ENCODE results near the gene XPR1.

XPR1 gene

DNA sequence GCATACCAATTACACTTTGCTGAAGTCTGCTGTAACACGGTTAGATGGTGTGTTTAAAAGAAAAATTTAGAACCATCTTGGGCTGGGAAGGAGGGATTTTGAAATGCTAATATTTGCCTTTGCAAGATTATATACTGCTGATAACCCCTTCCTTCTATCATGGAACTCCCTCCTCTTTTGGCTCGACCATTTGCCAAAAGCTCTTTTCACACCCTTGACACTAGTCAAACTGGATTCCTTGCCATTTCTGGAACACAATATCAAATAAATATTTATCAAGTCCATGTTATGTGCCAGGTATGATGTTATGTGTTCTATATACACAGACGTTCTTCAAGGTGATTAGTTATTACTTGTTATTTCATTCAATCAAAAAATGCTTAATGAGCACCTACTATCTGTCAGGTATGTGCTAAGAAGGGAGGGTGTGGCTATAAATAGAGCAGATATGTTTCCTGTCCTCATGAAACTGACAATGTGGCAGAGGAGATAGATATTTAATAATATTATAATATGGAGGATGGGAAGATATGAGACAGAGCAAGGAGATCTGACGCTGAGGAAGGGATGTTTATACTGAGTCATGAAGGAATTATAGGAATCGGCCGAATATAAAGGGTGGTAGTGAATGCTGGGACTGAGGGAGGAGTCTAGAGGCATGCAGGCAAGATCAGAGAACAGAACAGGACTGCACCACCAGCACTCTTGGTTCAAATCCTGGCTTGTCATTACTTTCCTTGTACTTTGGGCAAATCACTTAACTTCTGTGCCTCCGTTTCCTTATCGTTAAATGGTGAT, 16.1 kb upstream of the XPR1 start:
- no peak for DNase-seq (ENCODE audit: low read depth)

DNA sequence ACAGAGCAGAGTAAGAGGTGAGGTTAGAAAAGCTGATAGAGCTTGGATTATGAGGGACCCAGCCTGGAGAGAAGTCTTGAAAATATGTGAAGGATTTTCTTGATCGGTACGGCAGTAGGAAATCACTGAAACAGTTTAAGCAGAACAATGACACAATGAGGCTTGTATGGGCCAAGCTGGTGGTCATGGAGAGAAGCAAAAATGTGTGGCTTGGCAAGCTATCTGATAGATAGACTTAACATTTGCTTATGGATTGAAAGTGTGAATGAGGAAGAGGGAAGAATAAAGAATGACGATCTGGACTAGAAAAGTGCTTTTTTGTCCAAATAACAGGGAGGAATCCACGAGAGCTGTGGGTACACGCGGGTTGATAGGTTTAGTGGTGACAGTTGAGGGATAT, 15.4 kb upstream of the XPR1 start:
- no peak for DNase-seq (ENCODE audit: low read depth)

DNA sequence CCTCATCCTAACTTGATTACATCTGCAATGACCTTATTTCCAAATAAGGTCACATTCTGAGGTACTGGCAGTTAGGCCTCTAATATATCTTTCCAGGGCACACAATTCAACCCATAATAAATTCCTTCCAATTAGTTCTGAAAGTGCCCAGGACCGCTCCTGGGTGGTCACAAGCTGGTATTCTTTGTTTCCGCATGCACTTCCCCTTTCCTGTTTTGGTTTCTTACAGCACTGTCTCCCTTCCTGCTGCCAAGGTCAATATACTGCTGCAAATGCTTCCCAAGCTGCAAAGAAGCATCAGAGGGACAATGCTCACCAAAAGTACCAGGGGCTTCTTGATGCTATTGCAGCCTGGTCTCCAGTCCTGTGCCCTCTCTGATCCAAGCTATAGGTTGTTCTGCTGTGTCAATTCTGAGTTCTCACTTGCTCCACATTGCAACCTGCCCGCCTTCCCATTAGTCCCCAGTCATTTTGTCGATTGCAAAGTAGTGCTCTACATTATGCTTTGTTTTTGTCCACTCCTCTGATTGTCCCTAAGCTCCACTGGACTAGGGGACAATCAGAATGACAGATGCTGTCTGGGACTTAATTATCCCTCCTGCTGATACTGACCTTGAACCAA, 13.9 kb upstream of the XPR1 start:
- no peak for DNase-seq (ENCODE audit: low read depth)

DNA sequence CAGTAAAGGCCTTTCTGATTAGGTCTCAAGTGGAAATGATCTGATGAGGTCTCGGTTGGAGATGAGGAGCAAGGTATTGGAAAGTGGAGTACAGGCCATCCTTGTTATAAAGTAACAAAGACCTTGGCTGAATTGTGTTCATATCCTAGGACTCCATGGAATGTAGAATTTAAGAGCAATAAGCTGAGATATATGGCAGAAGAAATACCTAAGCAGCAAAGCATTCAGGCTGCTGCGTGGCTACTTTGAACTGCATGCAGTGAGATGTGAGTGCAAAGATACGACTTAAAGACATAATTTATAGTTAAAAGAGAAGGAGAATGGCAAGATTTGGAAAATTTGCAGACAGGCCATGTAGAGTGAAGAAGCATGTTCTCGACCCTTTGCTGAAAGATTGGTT, 11.2 kb upstream of the XPR1 start:
- DNase-seq (ENCODE audit: low read depth) = no peak

GRCh38 chr1:180622658-180623508, 8.9 kb upstream of the XPR1 start:
- no peak for DNase-seq (ENCODE audit: low read depth)

DNA sequence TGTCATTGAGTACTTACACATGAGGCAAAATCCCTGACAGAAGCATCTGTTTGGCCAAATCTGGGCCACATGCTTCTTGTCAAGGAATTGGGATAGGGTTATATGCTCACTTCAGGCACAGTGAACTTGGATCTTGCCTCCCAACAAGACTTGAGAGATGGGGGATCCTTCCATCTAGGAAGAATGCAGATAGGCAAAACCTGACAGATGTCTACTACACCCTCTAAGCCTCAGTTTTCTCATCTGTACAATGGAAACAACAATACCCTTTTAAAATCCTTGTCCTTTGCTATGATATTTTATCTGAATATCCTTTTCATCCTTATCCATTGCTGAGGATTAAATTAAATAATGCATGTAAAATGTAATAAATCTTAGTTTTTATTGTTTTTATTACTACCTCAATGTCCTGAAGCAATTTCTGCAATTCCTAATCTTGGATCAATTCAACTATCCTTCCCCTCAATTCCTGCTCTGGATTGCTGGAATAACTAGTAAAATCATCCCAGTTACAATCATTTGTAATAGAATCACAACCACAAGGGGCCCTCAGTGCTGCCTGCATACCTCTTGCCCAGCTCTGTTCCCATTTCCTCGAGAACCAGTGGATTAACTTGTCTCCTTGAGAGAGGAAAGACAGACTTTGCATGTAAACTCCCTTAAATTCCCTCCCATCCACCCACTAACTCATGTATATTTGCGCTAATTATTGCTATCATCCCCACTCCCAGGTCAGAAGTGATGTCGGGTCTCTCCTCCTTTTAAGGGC, 8.1 kb upstream of the XPR1 start:
- DNase-seq (ENCODE audit: low read depth) = no peak

GRCh38 chr1:180626711-180627110, 5.1 kb upstream of the XPR1 start:
- no peak for DNase-seq (ENCODE audit: low read depth)

GRCh38 chr1:180627411-180627810, 4.4 kb upstream of the XPR1 start:
- DNase-seq (ENCODE audit: low read depth) = no peak

- no peak for DNase-seq (ENCODE audit: low read depth)
These were observed 3.2 kb upstream of the XPR1 start for GRCh38 chr1:180628646-180629045.

DNA sequence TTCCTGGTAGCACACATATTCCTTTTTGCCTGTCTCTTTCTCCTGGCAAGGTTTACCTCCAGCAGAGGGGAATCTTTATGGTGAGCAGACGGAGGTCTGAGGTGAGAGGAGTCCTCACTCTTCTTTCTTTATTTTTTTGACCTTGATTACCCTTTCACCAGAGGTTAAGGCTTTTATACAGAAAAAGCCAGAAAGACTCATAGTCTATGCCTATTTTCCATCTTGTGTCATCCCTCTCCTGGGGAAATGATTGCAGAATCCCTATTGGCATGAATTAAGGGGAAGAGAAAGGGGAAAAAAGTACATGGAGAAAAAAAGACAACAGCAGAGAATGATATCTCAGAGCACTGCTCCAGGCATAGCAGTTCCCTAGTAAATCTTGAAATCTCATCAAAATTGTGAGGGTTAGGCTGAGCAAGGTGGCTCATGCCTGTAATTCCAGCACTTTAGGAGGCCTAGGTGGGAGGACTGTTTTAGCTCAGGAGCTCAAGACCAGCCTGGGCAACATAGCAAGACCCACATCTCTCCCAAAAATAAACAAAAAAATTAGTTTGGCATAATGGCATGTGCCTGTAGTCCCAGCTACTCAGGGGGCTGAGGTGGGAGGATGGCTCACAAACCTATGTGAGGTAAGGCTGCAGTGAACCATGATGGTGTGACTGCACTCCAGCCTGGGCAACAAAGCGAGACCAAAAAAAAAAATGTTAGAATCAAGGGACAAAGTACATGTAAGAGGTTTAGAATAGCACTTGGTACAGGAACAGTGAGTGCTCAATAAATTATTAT, 1.2 kb upstream of the XPR1 start:
- no peak for DNase-seq (ENCODE audit: low read depth)

DNA sequence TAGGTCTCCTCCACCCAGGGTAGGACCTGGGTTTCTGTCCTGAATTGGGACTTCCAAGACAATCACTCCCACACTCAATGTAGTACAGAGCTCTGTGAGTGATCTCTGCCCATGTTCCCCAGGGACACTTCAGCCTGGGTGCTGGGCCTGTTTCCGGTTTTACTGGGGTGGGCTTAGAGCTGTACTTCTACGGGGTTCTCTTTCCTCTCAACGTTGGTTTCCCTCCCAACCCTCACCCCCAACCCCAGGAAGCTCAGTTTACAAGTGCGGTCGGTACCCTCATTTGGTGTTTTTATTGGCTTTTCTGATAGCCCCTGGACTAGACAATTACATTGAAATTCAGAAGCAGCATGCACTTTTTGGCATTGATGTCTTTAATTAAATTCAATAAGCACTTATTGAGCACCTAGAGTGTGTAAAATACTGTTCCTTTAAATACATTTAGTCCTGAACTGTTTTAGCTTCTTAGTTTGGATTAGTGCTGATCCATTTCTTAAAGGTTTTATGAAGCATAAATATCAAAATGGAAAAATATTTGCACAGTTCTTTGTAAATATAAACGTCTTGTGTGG, 542 bp upstream of the XPR1 start:
- DNase-seq (ENCODE audit: low read depth) = no peak

GRCh38 chr1:180632326-180633056, 669 bp downstream of the XPR1 start:
- DNase-seq (ENCODE audit: low read depth) = peak; percentile 53

- no peak for DNase-seq (ENCODE audit: low read depth)
These were observed 1.5 kb downstream of the XPR1 start for GRCh38 chr1:180633057-180634056.

DNA sequence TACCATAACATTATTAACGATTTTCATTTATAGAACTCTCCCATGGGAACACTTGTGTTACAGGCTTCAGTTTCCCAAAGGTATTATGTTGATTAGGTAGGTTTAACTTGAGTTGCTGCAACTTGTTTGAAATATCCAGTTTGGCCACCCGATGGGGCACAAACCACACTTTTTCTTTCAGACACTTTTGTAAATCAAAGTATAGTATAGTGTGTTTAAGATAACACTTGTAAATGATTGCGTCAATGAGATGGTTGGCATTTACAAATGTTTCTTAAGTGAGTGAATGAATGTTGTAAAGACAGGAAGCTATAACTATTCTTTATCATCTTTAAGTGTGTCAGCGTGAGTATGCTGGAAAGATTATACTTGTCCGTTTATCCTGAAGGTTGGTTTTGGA, 4.3 kb downstream of the XPR1 start:
- no peak for DNase-seq (ENCODE audit: low read depth)

DNA sequence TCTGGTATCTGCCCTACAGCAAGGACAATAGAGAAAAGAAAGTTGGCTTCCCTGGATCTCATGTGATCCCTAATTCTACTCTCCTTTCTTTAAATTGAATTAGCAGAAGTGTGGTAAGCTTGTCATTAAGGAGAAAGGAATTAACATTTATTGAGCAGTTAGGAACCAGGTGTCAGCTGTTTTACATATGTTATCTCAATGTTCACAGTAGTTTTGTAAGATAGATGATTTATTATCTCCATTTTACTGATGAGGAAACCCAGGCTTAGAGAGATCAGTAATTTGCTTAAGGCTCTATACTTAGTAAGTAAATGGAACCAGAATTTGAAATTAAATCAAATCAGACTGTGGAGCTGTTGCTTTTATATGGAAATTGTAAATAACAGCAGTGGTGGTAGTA, 8.0 kb downstream of the XPR1 start:
- no peak for DNase-seq (ENCODE audit: low read depth)

DNA sequence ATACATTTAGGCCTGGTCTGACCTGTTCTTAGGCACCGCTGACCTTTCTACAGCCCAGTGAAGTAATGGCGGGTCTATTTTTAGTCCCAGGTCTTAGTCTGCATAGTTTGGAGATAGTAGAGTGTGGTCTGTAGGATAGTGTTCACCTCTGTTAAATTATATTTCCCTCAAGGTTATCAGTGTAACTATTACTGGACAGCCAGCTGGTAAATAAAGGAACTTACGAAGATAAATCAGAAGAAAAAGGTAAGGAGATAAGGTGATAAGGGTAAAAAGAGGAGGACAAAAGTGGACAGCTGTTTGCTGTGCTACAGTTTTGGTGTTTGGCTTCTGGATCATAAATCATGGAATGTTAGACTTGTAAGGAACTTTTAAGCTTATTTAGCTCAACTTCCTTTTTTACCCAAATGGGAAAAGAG, 8.7 kb downstream of the XPR1 start:
- no peak for DNase-seq (ENCODE audit: low read depth)

DNA sequence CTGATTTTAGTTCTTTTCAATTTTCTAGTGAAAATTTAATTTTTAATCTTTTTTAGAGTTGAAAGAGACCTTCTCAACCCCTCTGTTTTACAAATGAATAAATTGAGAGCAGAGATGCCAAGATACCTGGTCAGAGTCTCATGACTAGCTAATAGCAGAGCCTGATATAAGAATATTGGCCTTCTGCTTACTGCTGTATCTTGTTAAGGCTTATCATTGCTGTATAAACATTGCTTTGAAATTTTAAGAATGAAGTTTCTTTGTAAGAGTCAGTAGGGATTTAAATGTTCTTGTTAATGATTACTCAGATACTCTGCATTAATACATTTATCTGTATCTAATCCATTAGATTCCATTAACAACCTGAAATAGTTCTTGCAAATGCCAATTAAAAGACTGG, 9.8 kb downstream of the XPR1 start:
- DNase-seq (ENCODE audit: low read depth) = no peak

DNA sequence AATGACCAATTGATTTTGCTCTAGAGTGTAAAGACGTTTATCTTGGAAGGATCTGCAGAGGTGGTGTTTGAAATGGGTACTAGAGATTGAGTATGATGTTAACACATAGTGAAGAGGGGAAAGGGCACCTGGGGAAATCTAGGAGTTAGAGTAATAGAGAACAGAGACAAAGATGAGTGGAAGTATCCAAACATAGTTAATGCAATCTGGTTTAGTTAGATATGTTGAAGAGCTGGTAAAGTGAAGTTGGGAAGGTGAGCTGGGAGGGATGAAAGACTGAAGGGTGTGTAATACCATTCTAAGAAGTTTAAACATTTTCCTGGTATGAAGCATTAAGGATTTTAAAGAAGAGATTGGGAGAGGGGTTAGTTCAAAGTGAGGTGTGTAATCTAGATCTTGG, 11.0 kb downstream of the XPR1 start:
- no peak for DNase-seq (ENCODE audit: low read depth)

GRCh38 chr1:180643693-180644092, 11.9 kb downstream of the XPR1 start:
- DNase-seq (ENCODE audit: low read depth) = no peak

All from activated T-cell treated with anti-CD3 and anti-CD28 coated beads for 1 hour (primary cell).